HEK293T (cell line): ENCODE results near the gene AKR1C8.

Experiments used
- CTCF ChIA-PET: fragments of 350-600 bp; formaldehyde crosslinking; extraction: SDS; loops from one replicate; lab custom pipeline; 2021; ENCODE audit warnings: antibody characterized with exemption, inconsistent platforms; lab: Yijun Ruan, JAX
- POLR2A ChIA-PET: fragments of 350-600 bp; formaldehyde crosslinking; extraction: SDS; loops from one replicate; lab custom pipeline; 2020; ENCODE audit warnings: antibody characterized with exemption, inconsistent platforms; lab: Yijun Ruan, JAX
- DNase-seq: peaks from one replicate; pipeline ENCODE4 v3.0.0; 2012; ENCODE audit warnings: mixed read lengths; ENCODE audit errors: extremely low spot score
- ARNT ChIP-seq: fragments of 450-650 bp; IDR thresholded peaks from 2 replicates; pipeline ENCODE4 v1.6.1; 2017; ENCODE audit warnings: mild to moderate bottlenecking
- BHLHE40 ChIP-seq: fragments of 450-650 bp; IDR thresholded peaks from 2 replicates; pipeline ENCODE4 v1.6.1; 2016; ENCODE audit warnings: mild to moderate bottlenecking, moderate library complexity, borderline replicate concordance
- CTBP1 ChIP-seq: fragments of 450-650 bp; IDR thresholded peaks from 2 replicates; pipeline ENCODE4 v1.6.1; 2016; ENCODE audit warnings: borderline replicate concordance
- ELF4 ChIP-seq: fragments of 450-650 bp; IDR thresholded peaks from 2 replicates; pipeline ENCODE4 v1.6.1; 2017; ENCODE audit warnings: antibody characterized with exemption
- FOXA1 ChIP-seq: fragments of 450-650 bp; IDR thresholded peaks from 2 replicates; pipeline ENCODE4 v1.6.1; 2016; ENCODE audit warnings: mild to moderate bottlenecking
- FOXK2 ChIP-seq: fragments of 450-650 bp; IDR thresholded peaks from 2 replicates; pipeline ENCODE4 v1.6.1; 2016; ENCODE audit warnings: mild to moderate bottlenecking
- FOXM1 ChIP-seq: fragments of 450-650 bp; IDR thresholded peaks from 2 replicates; pipeline ENCODE4 v1.6.1; 2017; ENCODE audit warnings: mild to moderate bottlenecking, borderline replicate concordance
- HDGF ChIP-seq: fragments of 450-650 bp; IDR thresholded peaks from 2 replicates; pipeline ENCODE4 v1.6.1; 2017; ENCODE audit warnings: antibody characterized with exemption, borderline replicate concordance
- L3MBTL2 ChIP-seq: fragments of 450-650 bp; conservative IDR thresholded peaks from 2 replicates; pipeline ENCODE4 v1.6.1; 2016; ENCODE audit warnings: mild to moderate bottlenecking
- LEF1 ChIP-seq: fragments of 450-650 bp; IDR thresholded peaks from 2 replicates; pipeline ENCODE4 v1.6.1; 2017; ENCODE audit warnings: mild to moderate bottlenecking, borderline replicate concordance
- NFRKB ChIP-seq: fragments of 450-650 bp; IDR thresholded peaks from 2 replicates; pipeline ENCODE4 v1.6.1; 2016; ENCODE audit warnings: mild to moderate bottlenecking, moderate library complexity
- SP1 ChIP-seq: fragments of 450-650 bp; IDR thresholded peaks from 2 replicates; pipeline ENCODE4 v1.6.1; 2017
- SUZ12 ChIP-seq: fragments of 450-650 bp; IDR thresholded peaks from 2 replicates; pipeline ENCODE4 v1.6.1; 2016; ENCODE audit warnings: mild to moderate bottlenecking
- TARDBP ChIP-seq: fragments of 450-650 bp; IDR thresholded peaks from 2 replicates; pipeline ENCODE4 v1.6.1; 2016
- ZNF384 ChIP-seq: fragments of 450-650 bp; IDR thresholded peaks from 2 replicates; pipeline ENCODE4 v1.6.1; 2016
- TF ChIP-seq, protein P1 (sequence below): fragments of 450-650 bp; IDR thresholded peaks from 2 replicates; pipeline ENCODE4 v1.6.1; 2016

The AKR1C8 gene

DNA sequence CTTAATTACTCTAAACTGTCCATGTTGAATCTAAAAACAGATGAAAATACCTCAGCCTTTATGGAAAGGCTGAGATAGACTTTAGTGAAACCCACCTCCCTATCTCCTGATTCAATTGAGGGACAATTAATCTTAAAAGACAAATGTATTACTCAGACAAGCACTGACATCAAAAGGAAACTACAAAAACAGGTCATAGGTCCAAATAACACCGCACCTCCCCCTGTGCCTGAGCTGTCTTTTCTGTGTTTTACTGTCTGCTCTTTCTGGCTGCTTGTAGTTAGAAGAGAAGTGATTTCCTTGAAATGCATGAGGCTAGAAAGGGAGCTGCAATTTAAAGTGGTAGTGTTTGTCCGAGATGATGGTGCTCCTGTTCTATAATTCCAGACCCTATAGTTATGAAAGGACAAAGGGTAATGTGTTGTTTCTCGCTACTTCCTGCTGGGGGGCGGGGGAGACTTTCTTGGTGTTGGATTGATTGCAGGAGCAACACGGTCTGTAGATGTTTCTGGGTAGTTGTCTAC, 16.0 kb downstream of the AKR1C8 start:
- DNase-seq: no peak
- TF ChIP-seq L3MBTL2 (no peak), FOXA1 (no peak), SP1 (no peak), BHLHE40 (no peak), ELF4 (no peak), ARNT (no peak), CTBP1 (no peak), FOXM1 (no peak), NFRKB (no peak), SUZ12 (no peak), ZNF384 (no peak), TARDBP (no peak)
- POLR2A ChIA-PET: no interaction called here
- CTCF ChIA-PET: interaction anchor here (0.7 kb wide), 1 partner anchor 116 kb away, joined by 3 read pairs; no protein-coding TSS in a partner anchor

DNA sequence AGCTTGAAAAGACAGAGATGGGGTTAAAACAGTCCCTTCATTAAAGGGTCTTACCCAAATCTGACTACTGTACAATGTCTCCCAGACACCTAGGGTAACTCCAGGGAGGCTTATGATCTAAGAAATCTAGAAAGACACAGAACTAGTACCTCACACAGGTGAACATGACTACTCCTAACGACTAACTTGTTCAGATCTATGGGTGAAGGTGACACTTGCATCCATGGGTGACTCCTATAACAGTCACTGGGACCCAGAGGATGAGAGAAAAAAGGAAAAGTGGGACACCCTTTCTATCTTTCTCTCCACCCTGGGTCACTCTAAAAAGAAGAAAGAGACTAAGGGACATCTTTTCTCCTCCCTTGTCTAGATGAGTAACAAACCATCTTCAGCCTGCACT, 19.2 kb downstream of the AKR1C8 start:
- no peak for DNase-seq
- no peak for TF ChIP-seq SP1
- TF ChIP-seq, protein P1, sequence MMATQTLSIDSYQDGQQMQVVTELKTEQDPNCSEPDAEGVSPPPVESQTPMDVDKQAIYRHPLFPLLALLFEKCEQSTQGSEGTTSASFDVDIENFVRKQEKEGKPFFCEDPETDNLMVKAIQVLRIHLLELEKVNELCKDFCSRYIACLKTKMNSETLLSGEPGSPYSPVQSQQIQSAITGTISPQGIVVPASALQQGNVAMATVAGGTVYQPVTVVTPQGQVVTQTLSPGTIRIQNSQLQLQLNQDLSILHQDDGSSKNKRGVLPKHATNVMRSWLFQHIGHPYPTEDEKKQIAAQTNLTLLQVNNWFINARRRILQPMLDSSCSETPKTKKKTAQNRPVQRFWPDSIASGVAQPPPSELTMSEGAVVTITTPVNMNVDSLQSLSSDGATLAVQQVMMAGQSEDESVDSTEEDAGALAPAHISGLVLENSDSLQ: no peak
- TF ChIP-seq FOXM1: no peak
- no peak for TF ChIP-seq HDGF
- TF ChIP-seq SUZ12: no peak
- TF ChIP-seq CTBP1: no peak
- no peak for TF ChIP-seq L3MBTL2
- no peak for TF ChIP-seq ZNF384
- no peak for TF ChIP-seq BHLHE40
- ChIA-PET POLR2A (no interaction called here), CTCF (no interaction called here)

DNA sequence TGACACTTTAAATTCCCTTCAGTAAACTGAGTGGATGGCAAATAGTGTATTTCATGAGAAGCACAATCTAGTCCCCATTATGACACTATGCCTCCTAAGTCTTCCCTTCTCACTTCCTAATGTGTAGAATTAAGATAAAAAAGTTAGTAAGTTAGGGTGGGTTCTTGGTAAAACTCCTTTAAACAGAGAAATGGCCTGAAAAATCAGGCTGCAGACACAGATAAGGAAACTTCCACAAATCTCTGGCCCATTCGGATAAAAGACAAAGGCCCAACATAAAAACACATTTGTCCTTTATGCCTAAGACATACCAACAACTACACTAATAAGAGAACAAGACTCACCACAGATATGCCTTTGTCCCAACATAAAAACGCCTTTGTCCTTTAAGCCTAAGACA, 21.5 kb downstream of the AKR1C8 start:
- DNase-seq: no peak
- POLR2A ChIA-PET: no interaction called here
- TF ChIP-seq HDGF (no peak), FOXA1 (no peak), CTBP1 (no peak), TARDBP (no peak), ELF4 (no peak), NFRKB (no peak), ZNF384 (no peak), FOXK2 (no peak), FOXM1 (no peak), SUZ12 (no peak), SP1 (no peak), ARNT (no peak), BHLHE40 (no peak), LEF1 (no peak), L3MBTL2 (no peak)
- TF ChIP-seq, protein P1: no peak
- CTCF ChIA-PET: no interaction called here

DNA sequence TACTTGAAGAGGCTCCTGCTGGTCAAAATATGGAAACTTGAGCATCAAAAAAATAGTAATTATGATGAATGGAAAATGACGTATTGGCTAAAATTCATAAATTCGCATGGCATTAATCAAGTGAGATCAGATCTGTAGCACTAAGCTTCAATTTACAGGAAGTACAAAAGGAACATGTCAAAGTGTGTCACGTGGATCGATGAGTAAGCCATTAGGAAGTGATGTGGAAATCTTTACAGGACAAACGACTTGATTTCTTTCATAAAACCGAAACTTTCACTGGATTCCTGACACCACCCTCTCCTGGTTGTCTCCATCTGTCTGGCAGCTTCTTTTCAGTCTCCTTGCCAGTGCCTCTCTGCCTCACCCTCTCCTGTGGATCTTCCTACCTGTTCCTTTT, 25.8 kb downstream of the AKR1C8 start:
- POLR2A ChIA-PET: no interaction called here
- DNase-seq: no peak
- CTCF ChIA-PET: no interaction called here
- no peak for TF ChIP-seq ARNT
- TF ChIP-seq FOXK2: no peak
- no peak for TF ChIP-seq CTBP1
- TF ChIP-seq BHLHE40: no peak
- TF ChIP-seq NFRKB: no peak
- TF ChIP-seq HDGF: no peak
- TF ChIP-seq, protein P1: no peak
- TF ChIP-seq L3MBTL2: no peak
- no peak for TF ChIP-seq TARDBP
- no peak for TF ChIP-seq LEF1

DNA sequence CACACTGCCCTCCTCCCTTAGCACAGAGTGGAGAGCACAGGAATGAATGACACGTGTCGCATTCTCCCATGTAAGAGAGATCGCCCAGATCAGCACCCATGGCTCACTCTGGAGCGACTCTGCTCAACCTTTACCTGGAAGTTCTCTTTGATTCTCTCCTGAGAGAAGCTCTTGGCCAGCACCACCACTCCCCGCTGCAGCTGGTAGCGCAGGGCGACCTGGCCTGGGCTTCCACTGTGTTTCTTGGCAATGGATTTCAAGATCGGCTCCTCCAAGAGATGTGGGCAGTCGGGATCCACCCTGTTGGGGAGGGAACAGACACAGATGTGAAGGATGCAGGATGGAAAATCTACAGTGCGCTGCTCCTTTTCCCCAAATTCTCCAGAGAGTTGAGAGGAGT, 27.4 kb downstream of the AKR1C8 start:
- CTCF ChIA-PET: no interaction called here
- TF ChIP-seq HDGF (no peak), L3MBTL2 (no peak), ELF4 (no peak), CTBP1 (no peak), BHLHE40 (no peak), TARDBP (no peak), FOXM1 (no peak), FOXA1 (no peak), SP1 (no peak)
- POLR2A ChIA-PET: no interaction called here
- DNase-seq: no peak

DNA sequence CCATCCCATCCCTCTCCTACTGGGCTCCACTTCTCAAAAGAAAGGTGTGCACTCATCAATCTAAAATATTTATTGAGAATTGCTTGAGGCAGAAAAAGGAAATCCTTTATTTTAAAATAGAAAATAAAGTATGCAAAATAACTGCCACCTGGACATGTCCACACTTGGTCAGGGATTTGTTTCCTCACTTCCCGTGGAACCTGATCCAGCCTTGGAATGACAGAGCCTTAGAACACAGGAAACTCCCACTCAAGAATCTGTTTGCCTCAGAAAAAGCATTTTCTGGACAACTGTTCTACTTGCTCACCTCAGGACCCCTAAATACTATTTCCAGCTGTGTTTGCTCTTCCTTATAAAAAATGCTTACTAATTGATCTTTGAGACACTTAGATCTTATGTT, 29.0 kb downstream of the AKR1C8 start:
- TF ChIP-seq FOXA1: no peak
- CTCF ChIA-PET: no interaction called here
- POLR2A ChIA-PET: no interaction called here
- no peak for DNase-seq

DNA sequence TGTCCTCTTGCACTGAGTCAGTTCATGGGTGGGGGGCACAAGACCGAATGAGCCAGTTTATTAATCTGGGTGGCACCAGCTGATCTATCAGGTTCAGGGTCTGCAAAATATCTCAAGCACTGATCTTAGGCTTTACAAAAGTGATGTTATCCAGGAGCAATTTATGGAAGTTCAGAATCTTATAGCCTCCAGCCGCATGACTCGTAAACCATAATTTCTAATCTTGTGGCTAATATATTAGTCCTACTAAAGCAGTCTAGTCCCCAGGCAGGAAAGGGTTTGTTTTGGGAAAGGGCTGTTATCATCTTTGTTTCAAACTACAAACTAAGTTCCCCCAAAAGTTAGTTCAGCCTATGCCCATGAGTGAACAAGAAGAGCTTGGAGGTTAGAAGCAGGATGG, 33.9 kb downstream of the AKR1C8 start:
- CTCF ChIA-PET: no interaction called here
- POLR2A ChIA-PET: no interaction called here
- TF ChIP-seq SUZ12: no peak
- no peak for DNase-seq
